SK-N-SH (cell line): Measurements from ENCODE around the gene LAPTM4A. TPM values are rescaled to one million over a fixed set of nuclear protein-coding genes. Genes with fewer than 3 reads are reported as not detected.

ENCODE experiments used
- CTCF ChIA-PET: fragments of 300-600, 350-600 bp; formaldehyde crosslinking; extraction: SDS; loops from one replicate; lab custom pipeline; 2021; lab: Yijun Ruan, JAX
- POLR2A ChIA-PET: fragments of 350-600 bp; sonication (Branson Sonifier 250); formaldehyde crosslinking; extraction: SDS; loops from one replicate; lab custom pipeline; 2020; ENCODE audit warnings: antibody characterized with exemption, inconsistent platforms; lab: Yijun Ruan, JAX
- DNase-seq: peaks from one replicate; pipeline ENCODE4 v3.0.0; 2012
- H2AFZ ChIP-seq: fragments of 200-600 bp; sonication (generic); 2 replicates; pipeline ENCODE4 v1.8.1; 2016; ENCODE audit warnings: antibody characterized with exemption, mild to moderate bottlenecking, low read depth
- H3F3A ChIP-seq: fragments of 200-600 bp; sonication (generic); replicated peaks from 2 replicates; pipeline ENCODE3; 2016; ENCODE audit warnings: antibody characterized with exemption, mild to moderate bottlenecking; ENCODE audit not compliant: insufficient read depth
- H3K27ac ChIP-seq, 2 experiments: fragments of 200-500 bp in 1 of 2; fragments of 200-600 bp in 1 of 2; sonication (Bioruptor generic) in 1 of 2; sonication (generic), shearing (Covaris generic) in 1 of 2; 2 replicates each; pipeline versions ENCODE4 v1.5.1 to v1.6.1; 2014 to 2016; ENCODE audit warnings: low read depth in 2 of 2, inconsistent platforms in 1 of 2, low read length in 1 of 2, mild to moderate bottlenecking in 1 of 2, mixed read lengths in 1 of 2
- H3K27me3 ChIP-seq: fragments of 200-600 bp; sonication (generic), shearing (Covaris generic); 2 replicates; pipeline ENCODE4 v1.6.1; 2016; ENCODE audit warnings: mixed run types; ENCODE audit not compliant: insufficient read depth
- H3K36me3 ChIP-seq, 2 experiments: fragments of 200-500 bp in 1 of 2; fragments of 200-600 bp in 1 of 2; sonication (Bioruptor generic) in 1 of 2; sonication (generic) in 1 of 2; replicated peaks in 1 of 2; 2 replicates each; pipeline versions ENCODE3 to v1.5.1; 2014 to 2016; ENCODE audit warnings: low read length in 1 of 2, mild to moderate bottlenecking in 1 of 2; ENCODE audit not compliant: insufficient read depth in 2 of 2, control insufficient read depth in 1 of 2
- H3K4me1 ChIP-seq, 2 experiments: fragments of 200-500 bp in 1 of 2; fragments of 200-600 bp in 1 of 2; sonication (Bioruptor generic) in 1 of 2; sonication (generic), shearing (Covaris generic) in 1 of 2; 2 replicates each; pipeline versions ENCODE4 v1.5.1 to v1.6.1; 2014 to 2016; ENCODE audit warnings: low read depth in 1 of 2, low read length in 1 of 2, mixed run types in 1 of 2; ENCODE audit not compliant: insufficient read depth in 2 of 2, control insufficient read depth in 1 of 2
- H3K4me2 ChIP-seq: fragments of 200-600 bp; sonication (generic), shearing (Covaris generic); 2 replicates; pipeline ENCODE4 v1.6.1; 2017; ENCODE audit warnings: mixed run types
- H3K4me3 ChIP-seq, 2 experiments: fragments of 200-500 bp in 1 of 2; fragments of 200-600 bp in 1 of 2; sonication (Bioruptor generic) in 1 of 2; sonication (generic), shearing (Covaris generic) in 1 of 2; 2 replicates each; pipeline versions ENCODE4 v1.5.1 to v1.8.1; 2014 to 2016; ENCODE audit warnings: low read depth in 2 of 2, inconsistent platforms in 1 of 2, low read length in 1 of 2, mild to moderate bottlenecking in 1 of 2, mixed read lengths in 1 of 2, moderate library complexity in 1 of 2
- H3K79me2 ChIP-seq: fragments of 200-600 bp; sonication (generic); 2 replicates; pipeline ENCODE4 v1.8.1; 2017; ENCODE audit warnings: mild to moderate bottlenecking; ENCODE audit not compliant: insufficient read depth
- H3K9ac ChIP-seq: fragments of 200-600 bp; sonication (generic); 2 replicates; pipeline ENCODE4 v1.6.1; 2017; ENCODE audit warnings: mixed run types
- H3K9me2 ChIP-seq: fragments of 200-600 bp; sonication (generic); 2 replicates; pipeline ENCODE4 v1.6.1; 2017; ENCODE audit warnings: mixed run types
- H3K9me3 ChIP-seq: fragments of 200-600 bp; sonication (generic); 2 replicates; pipeline ENCODE4 v1.6.1; 2017; ENCODE audit warnings: mixed run types, mild to moderate bottlenecking, moderate library complexity
- H4K20me1 ChIP-seq: fragments of 200-600 bp; sonication (generic); 2 replicates; pipeline ENCODE4 v1.6.1; 2017; ENCODE audit warnings: mild to moderate bottlenecking, mixed run types; ENCODE audit not compliant: insufficient read depth
- GATA2 ChIP-seq: sonication (generic); formaldehyde crosslinking; IDR thresholded peaks from 2 replicates; pipeline ENCODE4 v1.5.0; 2020; ENCODE audit warnings: mild to moderate bottlenecking, missing genetic modification reagents
- RXRA ChIP-seq: IDR thresholded peaks from 2 replicates; pipeline ENCODE4 v1.4.0; 2012; ENCODE audit warnings: low read depth, mild to moderate bottlenecking, borderline replicate concordance
- YY1 ChIP-seq: IDR thresholded peaks from 2 replicates; pipeline ENCODE4 v1.4.0; 2012; ENCODE audit warnings: low read depth, mild to moderate bottlenecking
- WGBS: methylation state at CpG from one replicate; pipeline ENCODE4 v1.1.6; 2017; ENCODE audit warnings: low lambda C conversion rate; 5-methylcytosine and 5-hydroxymethylcytosine counted together
- polyA plus RNA-seq, 3 experiments: library from polyadenylated mRNA; depleted of rRNA; stranded (reverse); fragments of >200 nt; gene quantifications; 2 replicates each; pipeline ENCODE4 v1.2.3, GENCODE V29; 2012

Gene LAPTM4A
- polyA plus RNA-seq, 1 of the 3 experiments (the other 2 are of a cell fraction): 306 TPM

GRCh38 chr2:19988600-19988999 lies 62.8 kb downstream of the LAPTM4A start:
- peaks cover 8% of the 10 kb centered on the region for H3F3A ChIP-seq
- peak overlapping the region; percentile 99; the same call in 1 of the 2 replicates for H2AFZ ChIP-seq
- 14% methylated on average over 2 of the region's 2 CpGs for WGBS
- peaks cover 40% of the 10 kb centered on the region; the same call in 1 of the 2 replicates for H3K79me2 ChIP-seq
- H3K4me1 ChIP-seq: peaks cover 14 to 28% of the 10 kb centered on the region in 2 experiments; a peak in 3 of 4 replicates
- no peak for DNase-seq
- H3K27ac ChIP-seq: peak overlapping the region; percentile 79 to 95; a peak in 3 of 4 replicates
- TF ChIP-seq YY1 (no peak), GATA2 (CRISPR knock-in tag) (peak; percentile 24; the same call in 1 of the 2 replicates)
- TF ChIP-seq, all 33 proteins: peak for 1
- peaks cover 8 to 35% of the 10 kb centered on the region in 2 experiments for H3K36me3 ChIP-seq
- ChIA-PET POLR2A (interaction anchor here (1.0 to 2.4 kb wide), 2 partner anchors 64 to 110 kb away, joined by 3 to 9 read pairs; partner anchors contain the start of gene LAPTM4A), CTCF (interaction anchor here (1.1 to 3.2 kb wide), 7 partner anchors 23 to 138 kb away, joined by 3 to 23 read pairs (median 4); no protein-coding TSS in a partner anchor)
- H3K9ac ChIP-seq: peak overlapping the region; percentile 81
- no peaks in the 10 kb centered on the region for H3K9me2 ChIP-seq
- no peaks in the 10 kb centered on the region for H4K20me1 ChIP-seq
- peak overlapping the region; percentile 84 to 100 for H3K4me3 ChIP-seq
- H3K9me3 ChIP-seq: no peaks in the 10 kb centered on the region
- no peaks in the 10 kb centered on the region for H3K27me3 ChIP-seq
- peak overlapping the region; percentile 89 for H3K4me2 ChIP-seq

GRCh38 chr2:19987936-19988335 lies 63.5 kb downstream of the LAPTM4A start:
- POLR2A ChIA-PET: no interaction called here
- H3K27ac ChIP-seq: no peak overlapping the region
- no peaks in the 10 kb centered on the region for H3K27me3 ChIP-seq
- no peak for TF ChIP-seq RXRA
- peaks cover 8 to 40% of the 10 kb centered on the region in 2 experiments for H3K36me3 ChIP-seq
- WGBS: 92% methylated on average over 5 of the region's 5 CpGs
- no peaks in the 10 kb centered on the region for H3K9me2 ChIP-seq
- CTCF ChIA-PET: interaction anchor here (0.9 to 3.2 kb wide), 6 partner anchors 27 to 339 kb away, joined by 3 to 23 read pairs (median 4); no protein-coding TSS in a partner anchor
- H3K79me2 ChIP-seq: peaks cover 40% of the 10 kb centered on the region; the same call in 1 of the 2 replicates
- H2AFZ ChIP-seq: no peak overlapping the region
- peaks cover 8% of the 10 kb centered on the region for H3F3A ChIP-seq
- H3K4me3 ChIP-seq: peak overlapping the region in 1 of 2 experiments; percentile 84; a peak in 2 of 4 replicates
- no peak for DNase-seq
- H3K4me2 ChIP-seq: peak overlapping the region; percentile 89
- H4K20me1 ChIP-seq: no peaks in the 10 kb centered on the region
- no peak overlapping the region for H3K9ac ChIP-seq
- no peaks in the 10 kb centered on the region for H3K9me3 ChIP-seq
- H3K4me1 ChIP-seq: peaks cover 17 to 28% of the 10 kb centered on the region in 2 experiments; a peak in 3 of 4 replicates

Other genes with a start within 250 kb of the LAPTM4A start
- 9.1 and 11.9 TPM in 2 replicates for gene TTC32, start 149.6 kb downstream of the LAPTM4A start, polyA plus RNA-seq (2012; rRNA removed)
- gene WDR35, start 61.5 kb downstream of the LAPTM4A start, polyA plus RNA-seq (2012; rRNA removed): 8.6 and 12.1 TPM in 2 replicates
- gene MATN3, start 39.0 kb downstream of the LAPTM4A start, polyA plus RNA-seq (2012; rRNA removed): 4.0 and 5.9 TPM in 2 replicates
- 105 and 122 TPM in 2 replicates for gene SDC1, start 173.5 kb upstream of the LAPTM4A start, polyA plus RNA-seq (2012; rRNA removed)